ENCODE measurements around the gene ATG13.
A peak's percentile ranks its signal among the peaks of the same experiment; 100 is the strongest.
"Not testable (repeated sequence)": the region's sequence is repeated elsewhere in the genome, so short reads cannot be mapped to it uniquely, and the experiment has no call there.

The ATG13 gene

DNA sequence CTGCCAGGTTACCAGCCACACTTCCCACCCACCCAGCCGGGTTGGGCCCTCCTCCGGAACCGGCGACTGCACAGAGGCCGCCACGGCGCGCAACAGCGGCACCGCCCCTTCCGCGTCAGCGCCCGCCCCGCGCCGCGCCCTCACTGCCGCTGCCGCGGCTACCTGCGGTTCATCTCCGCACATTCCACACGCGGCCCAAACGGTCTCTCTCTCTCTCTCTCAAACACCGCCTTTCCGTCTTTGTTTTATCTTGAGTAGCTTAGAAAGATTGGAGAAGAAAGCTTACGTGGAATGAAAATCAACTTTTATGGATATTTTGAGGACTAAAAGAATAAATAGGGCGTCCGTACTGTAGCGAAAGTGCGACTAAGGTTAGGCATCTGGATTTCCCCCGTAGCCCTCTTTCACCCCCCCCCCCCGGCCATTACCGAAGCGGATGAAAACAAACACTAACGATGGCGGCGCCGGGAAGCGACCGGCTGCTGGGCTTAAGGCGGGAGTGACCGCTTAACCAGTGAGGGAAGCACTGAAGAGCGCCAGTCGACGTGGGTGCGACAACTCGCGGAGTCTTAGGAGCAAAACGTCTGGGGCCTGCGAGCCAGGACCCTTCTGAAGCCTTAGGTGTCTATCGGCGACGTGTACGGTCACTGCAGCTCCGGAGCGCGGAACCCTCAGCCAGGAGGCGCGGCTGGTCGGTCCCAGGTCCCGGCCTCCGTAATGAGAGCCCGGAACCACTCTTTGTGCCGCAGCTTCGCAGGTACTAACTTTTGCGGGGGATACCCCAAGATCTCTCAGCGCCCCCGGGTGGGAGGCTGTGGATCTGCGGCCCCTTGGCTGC, at the start of gene ATG13, which contains the start of gene HARBI1:
ATG13 (plus strand) TSS at position 420 of the 838 bp plus-strand sequence. CDS start 26,739 bp downstream, outside the sequence.
HARBI1 (minus strand) TSS at position 94 of the 838 bp plus-strand sequence. CDS start 990 bp downstream, outside the sequence.
- DNase-seq (ENCODE audit: low read depth in 2 of 2), result peak; percentile 85 to 92

DNA sequence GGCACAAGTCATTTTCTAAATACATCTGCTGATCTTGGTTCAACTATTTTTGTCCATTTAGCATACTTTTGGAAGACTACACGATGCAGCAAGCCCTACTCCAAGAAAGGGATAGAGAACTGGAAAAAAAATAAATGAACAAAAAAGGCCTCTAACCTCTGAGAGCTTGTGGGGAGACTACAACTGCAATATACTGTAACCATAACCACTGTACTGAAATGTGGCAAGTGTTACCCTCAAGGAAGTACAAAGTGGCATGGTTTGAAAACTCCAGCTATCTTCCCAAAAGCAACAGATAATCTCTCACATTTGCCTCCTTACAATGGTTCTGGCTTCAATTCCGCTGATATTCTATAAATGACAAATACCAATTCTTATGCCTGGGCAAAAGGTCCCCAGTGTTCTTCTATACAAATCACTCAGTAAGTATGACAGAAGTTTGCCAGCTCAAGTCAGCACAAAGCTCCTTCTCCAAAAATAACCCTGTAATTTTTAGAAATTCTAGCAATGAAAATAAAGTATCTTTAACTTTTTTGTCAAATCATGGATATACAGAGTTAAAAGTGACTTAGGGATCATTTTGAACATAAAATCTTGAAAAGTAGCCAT, 46.5 kb upstream of the ATG13 start:
- DNase-seq (ENCODE audit: low read depth in 2 of 2), result no peak

DNA sequence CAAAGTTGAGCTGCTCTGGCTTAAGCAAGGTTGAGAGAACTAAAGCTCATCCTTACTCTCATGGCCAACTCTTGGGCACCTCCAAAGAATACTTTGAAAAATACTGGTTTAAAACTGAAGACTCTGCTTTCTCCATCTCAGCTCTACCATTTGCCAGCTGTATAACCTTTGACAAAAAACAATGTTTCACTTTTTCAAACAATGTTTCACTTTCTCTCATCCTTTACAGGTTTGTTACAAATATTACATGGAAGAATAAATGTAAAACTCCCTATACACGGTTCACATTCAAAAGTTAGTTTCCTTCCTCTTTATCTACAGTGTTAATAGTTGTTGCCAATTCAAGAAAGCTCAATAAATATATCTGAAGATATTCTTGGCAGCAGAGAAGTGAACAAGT, 42.7 kb upstream of the ATG13 start:
- no peak for DNase-seq (ENCODE audit: low read depth in 2 of 2)

DNA sequence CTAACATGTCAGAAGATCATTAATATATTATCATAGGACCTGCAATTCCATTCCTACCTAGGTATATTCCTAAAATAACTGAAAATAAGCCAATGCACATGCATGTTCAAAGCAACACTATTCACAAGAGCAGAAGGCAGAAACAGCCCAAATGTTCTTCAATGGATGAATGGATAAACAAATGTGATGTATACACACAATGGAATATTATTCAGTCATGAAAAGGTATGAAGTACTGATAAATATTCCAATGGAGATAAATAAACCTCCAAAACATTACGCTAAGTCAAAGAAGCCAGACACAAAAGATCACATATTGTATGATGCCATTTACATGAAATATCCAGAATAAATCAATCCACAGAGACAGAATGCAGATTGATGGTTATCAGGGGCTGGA, 40.3 kb upstream of the ATG13 start:
- DNase-seq (ENCODE audit: low read depth in 2 of 2), result no peak

DNA sequence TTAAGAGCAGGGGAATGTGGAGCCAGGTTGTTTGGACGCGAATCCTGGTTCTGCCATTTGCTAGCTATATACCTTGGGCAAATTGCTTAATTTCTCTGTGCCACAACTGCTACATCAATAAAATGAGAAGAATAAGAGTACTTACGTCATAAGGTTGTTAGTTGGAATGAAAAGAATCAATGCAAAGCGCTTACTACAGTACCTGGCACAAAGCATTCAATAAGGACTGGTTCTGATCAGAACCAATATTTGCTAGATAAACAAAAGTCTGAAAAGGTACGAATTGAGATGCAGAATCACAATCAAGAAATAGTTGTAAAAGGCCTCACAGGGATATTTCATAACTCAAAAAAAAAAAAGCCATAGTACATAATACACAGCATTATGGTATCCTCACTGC, 34.8 kb upstream of the ATG13 start:
- no peak for DNase-seq (ENCODE audit: low read depth in 2 of 2)

DNA sequence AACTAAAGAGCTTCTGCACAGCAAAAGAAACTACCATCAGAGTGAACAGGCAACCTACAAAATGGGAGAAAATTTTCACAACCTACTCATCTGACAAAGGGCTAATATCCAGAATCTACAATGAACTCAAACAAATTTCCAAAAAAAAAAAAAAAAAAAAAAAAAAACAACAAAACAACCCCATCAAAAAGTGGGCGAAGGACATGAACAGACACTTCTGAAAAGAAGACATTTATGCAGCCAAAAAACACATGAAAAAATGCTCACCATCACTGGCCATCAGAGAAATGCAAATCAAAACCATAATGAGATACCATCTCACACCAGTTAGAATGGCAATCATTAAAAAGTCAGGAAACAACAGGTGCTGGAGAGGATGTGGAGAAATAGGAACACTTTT, 33.8 kb upstream of the ATG13 start:
- DNase-seq (ENCODE audit: low read depth in 2 of 2), result not testable (repeated sequence)

DNA sequence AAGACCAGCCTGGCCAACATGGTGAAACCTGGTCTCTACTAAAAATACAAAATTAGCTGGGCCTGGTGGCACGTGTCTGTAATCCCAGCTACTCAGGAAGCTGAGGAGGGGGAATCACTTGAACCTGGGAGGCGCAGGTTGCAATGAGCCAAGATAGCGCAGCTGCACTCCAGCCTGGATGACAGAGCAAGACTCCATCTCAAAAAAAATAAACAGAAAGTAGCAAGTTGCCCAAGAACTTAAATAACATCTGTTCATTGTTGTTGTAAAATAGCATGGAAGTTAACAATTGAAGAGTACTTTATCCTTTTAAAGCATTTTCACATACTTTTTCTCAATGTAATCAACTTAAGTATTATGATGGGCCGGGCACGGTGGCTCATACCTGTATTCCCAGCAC, 29.2 kb upstream of the ATG13 start:
- DNase-seq (ENCODE audit: low read depth in 2 of 2), result no peak

DNA sequence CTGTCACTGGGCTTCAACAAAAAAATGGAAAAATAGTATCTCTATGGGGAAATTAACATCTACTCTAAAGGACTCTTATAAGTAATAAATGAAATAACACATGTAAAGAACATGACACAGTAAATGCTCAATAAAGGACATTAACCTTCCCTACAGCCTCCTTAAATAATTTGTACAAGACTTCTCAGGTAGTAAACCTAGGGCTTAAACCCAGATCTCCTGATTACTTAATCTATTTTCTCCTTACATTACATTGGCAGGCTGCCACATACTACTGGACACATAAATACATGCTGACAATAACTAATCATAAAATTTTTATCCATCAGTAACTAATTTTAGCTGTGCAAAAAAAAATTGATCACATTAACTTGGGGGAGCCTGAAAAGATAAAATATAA, 28.4 kb upstream of the ATG13 start:
- DNase-seq (ENCODE audit: low read depth in 2 of 2), result no peak

DNA sequence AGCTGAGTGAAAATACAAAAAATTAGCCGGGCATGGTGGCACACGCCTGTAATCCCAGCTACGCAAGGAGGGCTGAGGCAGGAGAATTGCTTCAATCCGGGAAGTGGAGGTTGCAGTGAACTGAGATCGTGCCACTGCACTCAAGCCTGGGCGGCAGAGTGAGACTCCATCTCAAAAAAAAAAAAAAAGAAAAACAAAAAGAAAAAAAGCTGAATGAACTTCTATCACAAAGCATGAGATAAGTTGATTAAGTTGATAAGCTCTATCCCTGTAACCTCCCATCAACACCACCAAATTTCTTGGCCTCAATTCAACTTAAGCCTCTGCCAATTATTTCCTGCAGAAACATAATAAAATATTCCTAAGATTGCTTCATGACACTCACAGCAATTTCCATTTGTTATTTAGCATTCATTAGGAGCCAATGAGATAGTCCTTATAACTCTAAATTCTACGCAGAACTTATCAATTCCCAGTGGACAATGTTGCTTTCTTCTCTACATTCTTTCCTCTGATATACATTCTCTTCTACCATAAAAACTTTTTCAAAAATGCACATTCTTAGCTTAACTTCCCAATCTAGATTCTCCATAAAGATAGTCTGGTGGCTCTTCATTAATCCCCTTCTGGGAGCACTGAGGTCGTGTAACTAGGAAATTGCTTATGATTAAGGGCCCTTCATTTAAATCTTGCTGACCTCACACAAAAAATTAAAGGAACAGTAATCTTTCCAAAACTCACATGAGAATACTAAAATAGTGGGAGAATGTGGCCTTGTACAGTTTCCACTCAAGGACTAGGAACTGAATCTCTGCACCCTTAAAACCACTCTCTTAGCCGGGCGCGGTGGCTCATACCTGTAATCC, 26.4 kb upstream of the ATG13 start:
- DNase-seq (ENCODE audit: low read depth in 2 of 2), result no peak

DNA sequence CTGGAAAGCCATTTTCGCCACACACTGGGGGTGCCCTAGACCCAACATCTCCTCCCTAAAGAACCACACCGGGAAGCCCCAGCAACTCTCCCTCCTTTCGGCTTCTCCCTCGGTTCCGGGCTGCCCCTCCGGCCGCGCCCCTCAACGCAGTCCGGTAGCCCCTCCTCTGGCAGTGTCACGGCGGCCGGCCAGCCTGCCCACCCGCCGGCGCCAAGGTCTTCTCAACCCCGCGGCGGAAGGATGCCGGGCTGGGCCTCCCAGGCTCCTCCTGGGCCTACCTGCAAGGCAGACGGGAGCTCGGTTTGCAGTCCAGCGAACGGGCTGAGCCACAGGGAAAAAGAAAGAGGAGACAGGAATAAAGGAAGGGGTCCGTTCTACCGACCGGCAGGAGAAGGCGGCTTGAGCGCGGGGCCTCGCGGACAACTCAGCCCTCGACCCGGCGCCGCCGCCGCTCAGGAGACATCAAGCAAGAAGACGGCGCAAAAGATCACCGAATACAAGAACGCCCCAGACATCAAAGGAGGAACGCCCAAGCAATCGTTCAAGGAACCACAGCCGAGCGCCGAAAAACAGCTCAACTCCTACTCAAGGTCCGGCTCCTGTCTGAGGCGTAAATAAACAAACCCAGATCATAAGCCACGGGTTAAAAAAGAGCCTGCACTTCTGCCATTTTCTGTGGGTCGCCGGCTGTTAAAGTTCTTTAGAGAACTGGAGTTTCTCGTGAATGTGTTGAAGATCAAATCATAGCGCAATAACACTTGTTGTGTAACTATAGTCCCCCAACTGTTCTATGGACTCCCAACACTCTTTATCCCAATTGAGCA, 23.6 kb upstream of the ATG13 start, which contains the start of gene AMBRA1:
AMBRA1 (minus strand) TSS at position 474 of the 824 bp plus-strand sequence. CDS start 45,643 bp downstream, outside the sequence.
- peak; percentile 74 to 78 for DNase-seq (ENCODE audit: low read depth in 2 of 2)

DNA sequence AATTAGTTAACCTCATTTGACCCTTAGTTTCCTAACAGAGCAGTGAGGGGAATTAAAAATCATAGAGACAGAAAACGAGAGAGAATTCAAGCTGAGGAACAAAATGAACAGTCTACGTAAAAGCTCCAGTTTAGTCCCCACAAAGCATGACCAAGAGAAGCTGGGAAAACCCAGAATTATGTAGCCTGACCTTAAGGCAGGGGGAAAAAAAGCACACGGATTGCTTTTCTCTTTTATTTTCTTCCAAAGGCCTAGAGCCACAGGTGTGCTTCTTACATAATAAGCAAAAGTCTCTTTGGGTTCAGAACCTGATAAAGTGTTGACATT, 23.0 kb upstream of the ATG13 start:
- no peak for DNase-seq (ENCODE audit: low read depth in 2 of 2)

DNA sequence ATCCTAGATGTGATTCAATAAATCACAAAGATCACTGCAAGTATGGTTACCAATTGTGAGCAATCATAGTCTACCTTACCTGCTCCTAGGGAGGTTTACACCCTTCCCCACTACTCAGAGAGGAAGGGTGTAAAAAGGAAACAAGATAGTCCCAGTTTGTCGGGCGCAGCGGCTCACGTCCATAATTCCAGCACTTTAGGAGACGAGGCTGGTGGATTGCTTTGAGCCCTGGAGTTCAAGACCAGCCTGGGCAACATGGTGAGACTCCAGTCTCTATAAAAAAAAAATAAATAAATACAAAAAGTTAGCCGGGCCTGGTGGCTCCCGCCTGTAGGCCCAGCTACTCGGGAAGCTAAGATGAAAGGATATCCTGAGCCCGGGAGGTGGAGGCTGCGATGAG, 22.6 kb upstream of the ATG13 start:
- no peak for DNase-seq (ENCODE audit: low read depth in 2 of 2)

DNA sequence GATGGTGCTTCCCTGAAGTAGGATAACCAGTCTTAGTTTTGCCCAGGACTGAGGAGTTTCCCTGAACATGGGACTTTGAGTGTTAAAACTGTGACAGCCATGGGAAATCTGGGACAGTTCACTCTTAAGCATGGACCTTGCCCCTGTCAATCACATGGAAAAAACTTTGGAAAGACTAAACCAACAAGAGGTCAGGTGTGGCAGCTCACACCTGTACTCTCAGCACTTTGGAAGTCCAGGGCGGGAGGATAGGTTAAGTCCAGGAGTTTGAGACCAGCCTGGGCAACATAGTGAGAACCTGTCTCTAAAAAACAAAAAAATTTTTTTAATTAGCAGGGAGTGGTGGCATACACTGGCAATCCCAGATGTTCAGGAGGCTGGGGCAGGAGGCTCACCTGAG, 20.2 kb upstream of the ATG13 start:
- no peak for DNase-seq (ENCODE audit: low read depth in 2 of 2)

DNA sequence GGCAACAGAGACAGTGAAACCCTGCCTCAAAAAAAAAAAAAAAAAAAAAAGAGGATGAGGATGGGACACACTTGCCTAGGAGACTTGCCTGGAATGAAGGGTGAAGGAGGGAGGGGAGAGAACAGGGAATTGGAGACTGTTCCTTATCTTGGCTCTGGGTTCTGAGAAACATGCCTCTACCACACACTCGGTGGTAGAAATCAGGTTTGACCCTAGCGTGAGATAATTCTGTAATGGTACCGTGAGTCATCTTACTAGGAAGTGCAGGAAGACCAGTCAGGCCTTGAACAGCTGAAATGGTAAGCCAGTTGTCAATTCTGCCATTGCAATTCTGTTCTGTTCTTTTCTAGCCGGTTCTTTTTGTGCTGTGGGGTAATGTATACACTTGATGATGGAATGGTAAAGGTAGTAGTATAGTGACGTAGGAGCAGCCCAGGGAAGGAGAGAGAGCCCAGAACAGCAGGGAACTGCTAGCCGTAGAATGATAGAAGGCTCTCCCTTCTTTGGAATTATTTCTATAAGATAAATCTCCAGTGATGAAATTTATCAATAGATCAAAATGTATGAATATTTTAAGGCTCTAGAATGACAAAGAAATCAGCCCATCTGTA, 19.6 kb upstream of the ATG13 start:
- no peak for DNase-seq (ENCODE audit: low read depth in 2 of 2)

DNA sequence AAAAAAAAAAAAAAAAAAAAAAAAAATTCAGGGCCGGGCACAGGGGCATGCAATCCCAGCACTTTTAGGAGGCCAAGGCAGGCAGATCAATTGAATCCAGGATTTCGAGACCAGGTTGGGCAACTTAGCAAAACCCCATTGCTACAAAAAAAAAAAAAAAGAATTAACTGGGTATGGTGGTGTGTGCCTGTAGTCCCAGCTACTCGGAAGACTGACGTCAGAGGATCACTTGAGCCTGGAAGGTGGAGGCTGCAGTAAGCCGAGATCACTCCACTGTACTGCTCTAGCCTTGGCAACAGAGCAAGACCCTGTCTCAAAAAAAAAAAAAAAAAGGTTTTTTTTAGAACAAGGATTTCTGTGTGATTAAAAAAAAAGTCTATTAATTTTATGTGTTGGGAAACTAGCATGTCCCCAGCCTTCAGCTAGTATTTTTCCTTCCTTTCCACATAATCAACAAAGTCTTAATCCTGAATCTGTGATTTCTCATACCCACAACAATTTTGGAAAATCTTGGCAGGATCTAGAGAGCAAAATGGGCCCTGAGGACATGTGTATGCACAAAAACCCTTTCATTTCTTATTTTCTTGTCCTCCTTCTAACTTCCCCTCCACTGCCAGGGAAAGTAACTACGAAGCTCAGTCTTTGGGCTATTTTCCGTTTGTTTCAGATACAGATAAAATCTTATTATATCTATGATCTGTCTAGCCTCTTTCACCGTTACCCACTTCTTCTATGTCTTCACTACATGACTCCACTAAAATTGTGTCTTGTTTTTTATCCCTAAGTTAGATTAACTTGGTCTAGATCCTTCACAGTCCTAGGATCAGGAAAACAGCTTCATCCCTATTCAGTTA, 17.8 kb upstream of the ATG13 start:
- no peak for DNase-seq (ENCODE audit: low read depth in 2 of 2)

DNA sequence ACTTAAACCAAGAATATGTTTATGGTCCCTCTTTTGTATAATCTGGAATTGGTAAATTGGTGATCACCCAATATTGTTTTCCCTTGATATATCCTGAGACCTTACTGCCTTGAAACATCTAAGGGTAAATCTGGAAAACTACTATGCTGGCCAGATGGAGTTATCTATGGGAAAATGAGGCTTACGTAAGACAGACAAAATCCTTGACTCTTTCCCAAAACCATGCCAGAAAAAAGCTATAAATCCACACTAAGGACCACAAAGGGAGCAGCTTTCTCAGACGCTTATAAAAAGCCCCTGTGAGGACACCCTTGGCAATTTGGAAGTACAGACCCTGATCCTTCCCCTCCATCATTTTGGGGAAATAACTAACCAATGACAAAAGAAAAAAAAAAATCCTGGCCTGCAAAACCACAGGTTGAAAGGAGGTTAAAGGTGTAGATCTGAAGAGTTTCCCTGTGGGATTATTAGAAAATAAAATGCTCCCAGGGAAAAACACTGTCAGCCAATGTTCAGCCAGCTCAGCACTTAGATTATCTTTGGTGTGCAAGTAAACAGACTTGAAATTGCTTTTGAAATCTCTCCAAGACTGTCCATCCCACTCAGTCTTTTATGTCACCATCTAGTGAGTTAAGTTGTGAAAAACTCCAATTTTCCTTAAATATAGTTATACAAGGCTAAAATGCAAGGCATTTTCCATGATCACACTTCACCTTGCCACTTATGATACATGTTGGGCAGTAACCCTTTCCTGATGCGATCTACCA, 17.0 kb upstream of the ATG13 start:
- DNase-seq (ENCODE audit: low read depth in 2 of 2), result no peak

DNA sequence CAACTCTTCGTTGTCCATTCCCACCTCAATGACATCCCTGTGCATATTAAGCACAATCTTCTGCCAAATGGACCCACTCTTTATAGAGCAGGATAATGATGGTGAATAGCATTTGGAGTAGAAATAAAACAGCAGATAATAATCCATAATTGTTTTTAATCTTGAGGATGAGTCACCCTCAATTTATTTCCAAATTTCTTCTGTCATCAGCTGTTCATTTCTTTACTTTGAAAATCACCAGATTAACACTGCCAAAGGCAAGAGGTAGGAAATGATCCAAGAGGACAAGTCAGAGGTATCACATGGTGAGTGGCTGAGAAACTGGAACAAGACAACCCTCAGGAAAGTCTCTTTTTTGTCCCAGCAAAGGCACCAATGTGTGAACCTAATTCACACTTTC, 16.2 kb upstream of the ATG13 start:
- no peak for DNase-seq (ENCODE audit: low read depth in 2 of 2)

DNA sequence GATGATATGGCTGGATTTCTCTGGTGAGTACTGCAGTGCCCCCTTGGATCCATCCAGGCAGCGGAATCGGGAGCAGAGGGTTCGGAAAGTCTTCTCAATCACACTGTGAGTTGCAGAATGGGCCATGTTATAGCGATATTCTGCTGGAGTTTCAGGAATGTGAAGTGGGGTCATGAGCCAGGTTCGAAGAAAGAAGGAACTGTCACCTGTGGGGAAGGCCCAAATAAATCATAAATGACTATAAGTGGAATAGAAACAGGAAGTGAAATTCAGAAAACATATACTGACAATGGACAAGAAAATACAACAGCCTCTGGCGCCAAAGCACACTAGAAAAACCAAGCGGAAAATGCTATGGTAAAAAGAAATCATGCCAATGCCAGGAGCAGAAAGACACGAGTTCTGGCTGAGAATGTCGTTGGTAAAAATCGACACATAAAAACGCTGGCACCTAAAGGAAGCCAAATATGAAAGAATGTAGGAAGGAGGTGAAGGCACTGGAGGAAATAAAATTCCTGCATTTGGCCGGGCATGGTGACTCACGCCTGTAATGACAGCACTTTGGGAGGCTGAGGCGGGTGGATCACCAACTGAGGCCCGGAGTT, 13.5 kb upstream of the ATG13 start:
- no peak for DNase-seq (ENCODE audit: low read depth in 2 of 2)

DNA sequence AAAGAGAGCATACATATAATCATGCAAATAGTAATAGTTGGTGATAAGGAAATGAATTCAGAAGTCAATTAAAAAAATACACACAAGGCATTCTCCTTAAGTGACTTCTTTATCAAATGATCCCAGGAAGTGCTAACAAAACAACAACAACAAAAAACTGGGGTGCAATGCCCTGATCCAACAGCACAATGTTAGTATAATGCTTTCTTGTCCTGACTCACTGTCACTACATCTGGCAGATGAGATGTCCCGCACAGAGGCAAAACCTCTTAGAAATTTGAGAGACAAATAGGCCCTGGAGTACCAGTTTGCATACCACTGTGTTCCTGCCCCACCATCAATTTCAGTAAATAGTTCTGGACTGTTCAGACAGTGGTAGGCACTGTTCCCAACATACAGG, 12.6 kb upstream of the ATG13 start:
- no peak for DNase-seq (ENCODE audit: low read depth in 2 of 2)
